Parathyroid adenoma (tissue), 2 donors: ENCODE results near the gene SMARCA4.

Experiments used
- H2AFZ ChIP-seq: fragments of 300-600 bp; sonication (generic); one replicate; pipeline ENCODE4 v1.7.0; 2017; ENCODE audit warnings: antibody characterized with exemption, mild to moderate bottlenecking
- H3K27ac ChIP-seq: fragments of 300-600 bp; sonication (generic); one replicate; pipeline ENCODE4 v1.7.0; 2017
- H3K27me3 ChIP-seq: fragments of 300-600 bp; sonication (generic); one replicate; pipeline ENCODE4 v1.7.0; 2017; ENCODE audit warnings: low read length; ENCODE audit not compliant: control insufficient read depth, insufficient read depth
- H3K36me3 ChIP-seq: fragments of 300-600 bp; sonication (generic); one replicate; pipeline ENCODE4 v1.7.0; 2017; ENCODE audit warnings: low read length; ENCODE audit not compliant: control insufficient read depth, insufficient read depth
- H3K4me1 ChIP-seq: fragments of 300-600 bp; sonication (generic); one replicate; pipeline ENCODE4 v1.7.0; 2017; ENCODE audit warnings: control low read depth
- H3K4me2 ChIP-seq: fragments of 300-600 bp; sonication (generic); one replicate; pipeline ENCODE4 v1.7.0; 2017; ENCODE audit warnings: low read length
- H3K4me3 ChIP-seq: fragments of 300-600 bp; sonication (generic); one replicate; pipeline ENCODE4 v1.7.0; 2017; ENCODE audit warnings: low read depth, low read length
- H3K79me2 ChIP-seq: fragments of 300-600 bp; sonication (generic); one replicate; pipeline ENCODE4 v1.7.0; 2017; ENCODE audit warnings: control low read depth
- H3K9ac ChIP-seq: fragments of 300-600 bp; sonication (generic); one replicate; pipeline ENCODE4 v1.7.0; 2017; ENCODE audit warnings: mild to moderate bottlenecking
- H3K9me3 ChIP-seq: fragments of 300-600 bp; sonication (generic); one replicate; pipeline ENCODE4 v1.7.0; 2017; ENCODE audit warnings: low read length; ENCODE audit not compliant: control insufficient read depth
- CTCF ChIP-seq: fragments of 300-600 bp; sonication (generic); IDR thresholded peaks from one replicate; pipeline ENCODE4 v1.7.0; 2017; ENCODE audit warnings: antibody characterized with exemption, mild to moderate bottlenecking
- donor health status: primary hyperparathyroidism.

Gene SMARCA4

GRCh38 chr19:10968527-10969135 lies 7.8 kb downstream of the SMARCA4 start:
- no peak overlapping the region for H3K9ac ChIP-seq
- H3K4me1 ChIP-seq = peaks cover 13% of the 10 kb centered on the region
- peak overlapping the region; percentile 53 for H3K27ac ChIP-seq
- peak overlapping the region; percentile 41 for H3K4me2 ChIP-seq
- peaks cover 45% of the 10 kb centered on the region for H3K79me2 ChIP-seq
- H3K36me3 ChIP-seq = no peaks in the 10 kb centered on the region
- peak overlapping the region; percentile 53 for H2AFZ ChIP-seq
- TF ChIP-seq CTCF = peak; percentile 44
- H3K4me3 ChIP-seq = peak overlapping the region; percentile 18
- H3K27me3 ChIP-seq = no peaks in the 10 kb centered on the region
- H3K9me3 ChIP-seq = no peaks in the 10 kb centered on the region

- Histone ChIP-seq H3K27ac (no peak overlapping the region), H3K79me2 (peaks cover 38% of the 10 kb centered on the region), H2AFZ (no peak overlapping the region), H3K36me3 (no peaks in the 10 kb centered on the region), H3K4me1 (peaks cover 13% of the 10 kb centered on the region), H3K4me2 (no peak overlapping the region), H3K27me3 (no peaks in the 10 kb centered on the region), H3K4me3 (no peak overlapping the region), H3K9me3 (no peaks in the 10 kb centered on the region), H3K9ac (no peak overlapping the region)
- TF ChIP-seq CTCF = no peak
Observed at GRCh38 chr19:10971107-10971726, 10.4 kb downstream of the SMARCA4 start.

- Histone ChIP-seq H3K79me2 (peaks cover 45% of the 10 kb centered on the region), H3K4me3 (no peak overlapping the region), H3K9ac (no peak overlapping the region), H3K27ac (no peak overlapping the region), H3K4me1 (no peaks in the 10 kb centered on the region), H3K27me3 (no peaks in the 10 kb centered on the region), H3K36me3 (no peaks in the 10 kb centered on the region), H2AFZ (peak overlapping the region; percentile 9), H3K9me3 (no peaks in the 10 kb centered on the region), H3K4me2 (peak overlapping the region; percentile 65)
- no peak for TF ChIP-seq CTCF
Observed at GRCh38 chr19:10975374-10976130, 14.7 kb downstream of the SMARCA4 start.

GRCh38 chr19:10976131-10976892 lies 15.5 kb downstream of the SMARCA4 start:
- H3K4me3 ChIP-seq = no peak overlapping the region
- H3K79me2 ChIP-seq = peaks cover 53% of the 10 kb centered on the region
- no peaks in the 10 kb centered on the region for H3K27me3 ChIP-seq
- no peak overlapping the region for H3K27ac ChIP-seq
- peak overlapping the region; percentile 9 for H2AFZ ChIP-seq
- no peaks in the 10 kb centered on the region for H3K4me1 ChIP-seq
- no peak for TF ChIP-seq CTCF
- no peaks in the 10 kb centered on the region for H3K36me3 ChIP-seq
- H3K9ac ChIP-seq = no peak overlapping the region
- H3K9me3 ChIP-seq = no peaks in the 10 kb centered on the region
- H3K4me2 ChIP-seq = peak overlapping the region; percentile 65
